SK-N-SH (cell line): ENCODE results near the gene MFSD12. TPM values are rescaled to one million over a fixed set of nuclear protein-coding genes. Genes with fewer than 3 reads are reported as not detected.

Experiments used
- CTCF ChIA-PET: fragments of 300-600, 350-600 bp; formaldehyde crosslinking; extraction: SDS; loops from one replicate; lab custom pipeline; 2021; lab: Yijun Ruan, JAX
- POLR2A ChIA-PET: fragments of 350-600 bp; sonication (Branson Sonifier 250); formaldehyde crosslinking; extraction: SDS; loops from one replicate; lab custom pipeline; 2020; ENCODE audit warnings: antibody characterized with exemption, inconsistent platforms; lab: Yijun Ruan, JAX
- DNase-seq: peaks from one replicate; pipeline ENCODE4 v3.0.0; 2012
- H2AFZ ChIP-seq: fragments of 200-600 bp; sonication (generic); 2 replicates; pipeline ENCODE4 v1.8.1; 2016; ENCODE audit warnings: antibody characterized with exemption, mild to moderate bottlenecking, low read depth
- H3F3A ChIP-seq: fragments of 200-600 bp; sonication (generic); replicated peaks from 2 replicates; pipeline ENCODE3; 2016; ENCODE audit warnings: antibody characterized with exemption, mild to moderate bottlenecking; ENCODE audit not compliant: insufficient read depth
- H3K27ac ChIP-seq, 2 experiments: fragments of 200-500 bp in 1 of 2; fragments of 200-600 bp in 1 of 2; sonication (Bioruptor generic) in 1 of 2; sonication (generic), shearing (Covaris generic) in 1 of 2; 2 replicates each; pipeline versions ENCODE4 v1.5.1 to v1.6.1; 2014 to 2016; ENCODE audit warnings: low read depth in 2 of 2, inconsistent platforms in 1 of 2, low read length in 1 of 2, mild to moderate bottlenecking in 1 of 2, mixed read lengths in 1 of 2
- H3K27me3 ChIP-seq: fragments of 200-600 bp; sonication (generic), shearing (Covaris generic); 2 replicates; pipeline ENCODE4 v1.6.1; 2016; ENCODE audit warnings: mixed run types; ENCODE audit not compliant: insufficient read depth
- H3K36me3 ChIP-seq, 2 experiments: fragments of 200-500 bp in 1 of 2; fragments of 200-600 bp in 1 of 2; sonication (Bioruptor generic) in 1 of 2; sonication (generic) in 1 of 2; replicated peaks in 1 of 2; 2 replicates each; pipeline versions ENCODE3 to v1.5.1; 2014 to 2016; ENCODE audit warnings: low read length in 1 of 2, mild to moderate bottlenecking in 1 of 2; ENCODE audit not compliant: insufficient read depth in 2 of 2, control insufficient read depth in 1 of 2
- H3K4me1 ChIP-seq, 2 experiments: fragments of 200-500 bp in 1 of 2; fragments of 200-600 bp in 1 of 2; sonication (Bioruptor generic) in 1 of 2; sonication (generic), shearing (Covaris generic) in 1 of 2; 2 replicates each; pipeline versions ENCODE4 v1.5.1 to v1.6.1; 2014 to 2016; ENCODE audit warnings: low read depth in 1 of 2, low read length in 1 of 2, mixed run types in 1 of 2; ENCODE audit not compliant: insufficient read depth in 2 of 2, control insufficient read depth in 1 of 2
- H3K4me2 ChIP-seq: fragments of 200-600 bp; sonication (generic), shearing (Covaris generic); 2 replicates; pipeline ENCODE4 v1.6.1; 2017; ENCODE audit warnings: mixed run types
- H3K4me3 ChIP-seq, 2 experiments: fragments of 200-500 bp in 1 of 2; fragments of 200-600 bp in 1 of 2; sonication (Bioruptor generic) in 1 of 2; sonication (generic), shearing (Covaris generic) in 1 of 2; 2 replicates each; pipeline versions ENCODE4 v1.5.1 to v1.8.1; 2014 to 2016; ENCODE audit warnings: low read depth in 2 of 2, inconsistent platforms in 1 of 2, low read length in 1 of 2, mild to moderate bottlenecking in 1 of 2, mixed read lengths in 1 of 2, moderate library complexity in 1 of 2
- H3K79me2 ChIP-seq: fragments of 200-600 bp; sonication (generic); 2 replicates; pipeline ENCODE4 v1.8.1; 2017; ENCODE audit warnings: mild to moderate bottlenecking; ENCODE audit not compliant: insufficient read depth
- H3K9ac ChIP-seq: fragments of 200-600 bp; sonication (generic); 2 replicates; pipeline ENCODE4 v1.6.1; 2017; ENCODE audit warnings: mixed run types
- H3K9me2 ChIP-seq: fragments of 200-600 bp; sonication (generic); 2 replicates; pipeline ENCODE4 v1.6.1; 2017; ENCODE audit warnings: mixed run types
- H3K9me3 ChIP-seq: fragments of 200-600 bp; sonication (generic); 2 replicates; pipeline ENCODE4 v1.6.1; 2017; ENCODE audit warnings: mixed run types, mild to moderate bottlenecking, moderate library complexity
- H4K20me1 ChIP-seq: fragments of 200-600 bp; sonication (generic); 2 replicates; pipeline ENCODE4 v1.6.1; 2017; ENCODE audit warnings: mild to moderate bottlenecking, mixed run types; ENCODE audit not compliant: insufficient read depth
- EP300 ChIP-seq, 2 experiments: IDR thresholded peaks; 2 replicates each; pipeline versions ENCODE4 v1.4.0 to v1.6.1; 2012; ENCODE audit warnings: borderline replicate concordance in 1 of 2, low read depth in 1 of 2, low read length in 1 of 2
- FOSL2 ChIP-seq: IDR thresholded peaks from 2 replicates; pipeline ENCODE4 v1.4.0; 2012; ENCODE audit warnings: low read depth, mild to moderate bottlenecking, moderate library complexity, borderline replicate concordance
- GATA2 ChIP-seq: sonication (generic); formaldehyde crosslinking; IDR thresholded peaks from 2 replicates; pipeline ENCODE4 v1.5.0; 2020; ENCODE audit warnings: mild to moderate bottlenecking, missing genetic modification reagents
- JUND ChIP-seq: IDR thresholded peaks from 2 replicates; pipeline ENCODE4 v1.4.0; 2012
- MXI1 ChIP-seq: IDR thresholded peaks from 2 replicates; pipeline ENCODE4 v1.6.1; 2012; ENCODE audit warnings: mild to moderate bottlenecking, low read depth, low read length, improper control_type of control experiment
- POLR2AphosphoS5 ChIP-seq: IDR thresholded peaks from 2 replicates; pipeline ENCODE4 v1.6.1; 2012; ENCODE audit warnings: low read depth, low read length
- RFX5 ChIP-seq: IDR thresholded peaks from 2 replicates; pipeline ENCODE4 v1.6.1; 2012; ENCODE audit warnings: mild to moderate bottlenecking, improper control_type of control experiment, low read length
- RXRA ChIP-seq: IDR thresholded peaks from 2 replicates; pipeline ENCODE4 v1.4.0; 2012; ENCODE audit warnings: low read depth, mild to moderate bottlenecking, borderline replicate concordance
- USF1 ChIP-seq: IDR thresholded peaks from 2 replicates; pipeline ENCODE4 v1.4.0; 2012; ENCODE audit warnings: low read depth, borderline replicate concordance
- WGBS: methylation state at CpG from one replicate; pipeline ENCODE4 v1.1.6; 2017; ENCODE audit warnings: low lambda C conversion rate; 5-methylcytosine and 5-hydroxymethylcytosine counted together
- polyA plus RNA-seq, 3 experiments: library from polyadenylated mRNA; depleted of rRNA; stranded (reverse); fragments of >200 nt; gene quantifications; 2 replicates each; pipeline ENCODE4 v1.2.3, GENCODE V29; 2012
- TF ChIP-seq, protein P1 (sequence below): fragments of 150-350 bp; IDR thresholded peaks from 2 replicates; pipeline ENCODE4 v1.6.1; 2016; ENCODE audit warnings: mild to moderate bottlenecking, low read depth, low read length
- TF ChIP-seq, protein P2 (sequence below): IDR thresholded peaks from 2 replicates; pipeline ENCODE4 v1.4.0; 2012; ENCODE audit warnings: low read depth, borderline replicate concordance

The MFSD12 gene
- polyA plus RNA-seq, 1 of the 3 experiments (the other 2 are of a cell fraction), result 53.3 TPM

GRCh38 chr19:3606690-3607289 is 49.4 kb upstream of the MFSD12 start, which contains the start of gene TBXA2R:
TSS of gene TBXA2R (minus strand) at chr19:3606875. CDS start at chr19:3600634, 6,241 bp downstream.
- peak; percentile 96 for DNase-seq
- H3K4me1 ChIP-seq, result peaks cover 8 to 14% of the 10 kb centered on the region in 2 experiments; a peak in 1 of 4 replicates
- H3K9me2 ChIP-seq, result no peaks in the 10 kb centered on the region
- H3K4me3 ChIP-seq, result peak within 1 kb of the TSS; percentile 52 to 73
- peak within 1 kb of the TSS; percentile 33 to 36; a peak in 3 of 4 replicates for H3K27ac ChIP-seq
- H4K20me1 ChIP-seq, result no peaks in the 10 kb centered on the region
- H2AFZ ChIP-seq, result peak within 1 kb of the TSS; percentile 82; the same call in 1 of the 2 replicates
- H3K27me3 ChIP-seq, result no peaks in the 10 kb centered on the region
- no peak for TF ChIP-seq FOSL2
- TF ChIP-seq RFX5, result no peak
- TF ChIP-seq MXI1, result peak; percentile 21; the same call in 1 of the 2 replicates
- peaks cover 0 to 12% of the 10 kb centered on the region in 2 experiments for H3K36me3 ChIP-seq
- 9% methylated on average over 16 of the region's 46 CpGs for WGBS
- peak within 1 kb of the TSS; percentile 73 for H3K9ac ChIP-seq
- no peaks in the 10 kb centered on the region for H3F3A ChIP-seq
- peak within 1 kb of the TSS; percentile 99 for H3K4me2 ChIP-seq
- POLR2A ChIA-PET, result no interaction called here
- CTCF ChIA-PET, result interaction anchor here (0.6 to 1.1 kb wide), 3 partner anchors 22 to 335 kb away, joined by 3 to 5 read pairs (median 3); partner anchors contain the start of gene GIPC3
- no peaks in the 10 kb centered on the region for H3K79me2 ChIP-seq
- H3K9me3 ChIP-seq, result no peaks in the 10 kb centered on the region

- no peak for TF ChIP-seq GATA2 (CRISPR knock-in tag)
- no peak for TF ChIP-seq FOSL2
- TF ChIP-seq POLR2AphosphoS5, result no peak
- TF ChIP-seq RFX5, result no peak
- TF ChIP-seq JUND, result no peak
- no peak for TF ChIP-seq EP300 (IDR thresholded peaks at IDR 0.05; ENCODE audit: borderline replicate concordance in 1 of 2, low read depth in 1 of 2, low read length in 1 of 2)
- TF ChIP-seq RXRA, result no peak
- no peak for TF ChIP-seq USF1
- TF ChIP-seq, protein P1, sequence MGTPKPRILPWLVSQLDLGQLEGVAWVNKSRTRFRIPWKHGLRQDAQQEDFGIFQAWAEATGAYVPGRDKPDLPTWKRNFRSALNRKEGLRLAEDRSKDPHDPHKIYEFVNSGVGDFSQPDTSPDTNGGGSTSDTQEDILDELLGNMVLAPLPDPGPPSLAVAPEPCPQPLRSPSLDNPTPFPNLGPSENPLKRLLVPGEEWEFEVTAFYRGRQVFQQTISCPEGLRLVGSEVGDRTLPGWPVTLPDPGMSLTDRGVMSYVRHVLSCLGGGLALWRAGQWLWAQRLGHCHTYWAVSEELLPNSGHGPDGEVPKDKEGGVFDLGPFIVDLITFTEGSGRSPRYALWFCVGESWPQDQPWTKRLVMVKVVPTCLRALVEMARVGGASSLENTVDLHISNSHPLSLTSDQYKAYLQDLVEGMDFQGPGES, result no peak
- TF ChIP-seq, protein P2, sequence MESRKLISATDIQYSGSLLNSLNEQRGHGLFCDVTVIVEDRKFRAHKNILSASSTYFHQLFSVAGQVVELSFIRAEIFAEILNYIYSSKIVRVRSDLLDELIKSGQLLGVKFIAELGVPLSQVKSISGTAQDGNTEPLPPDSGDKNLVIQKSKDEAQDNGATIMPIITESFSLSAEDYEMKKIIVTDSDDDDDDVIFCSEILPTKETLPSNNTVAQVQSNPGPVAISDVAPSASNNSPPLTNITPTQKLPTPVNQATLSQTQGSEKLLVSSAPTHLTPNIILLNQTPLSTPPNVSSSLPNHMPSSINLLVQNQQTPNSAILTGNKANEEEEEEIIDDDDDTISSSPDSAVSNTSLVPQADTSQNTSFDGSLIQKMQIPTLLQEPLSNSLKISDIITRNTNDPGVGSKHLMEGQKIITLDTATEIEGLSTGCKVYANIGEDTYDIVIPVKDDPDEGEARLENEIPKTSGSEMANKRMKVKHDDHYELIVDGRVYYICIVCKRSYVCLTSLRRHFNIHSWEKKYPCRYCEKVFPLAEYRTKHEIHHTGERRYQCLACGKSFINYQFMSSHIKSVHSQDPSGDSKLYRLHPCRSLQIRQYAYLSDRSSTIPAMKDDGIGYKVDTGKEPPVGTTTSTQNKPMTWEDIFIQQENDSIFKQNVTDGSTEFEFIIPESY, result no peak
- H3K9me3 ChIP-seq, result no peaks in the 10 kb centered on the region
- H3K4me1 ChIP-seq, result peaks cover 8 to 14% of the 10 kb centered on the region in 2 experiments; a peak in 1 of 4 replicates
- peak overlapping the region; percentile 73 for H3K9ac ChIP-seq
- H3F3A ChIP-seq, result no peaks in the 10 kb centered on the region
- H3K79me2 ChIP-seq, result no peaks in the 10 kb centered on the region
- H3K27ac ChIP-seq, result peak overlapping the region in 1 of 2 experiments; percentile 36; a peak in 1 of 4 replicates
- no peaks in the 10 kb centered on the region for H3K9me2 ChIP-seq
- peak overlapping the region; percentile 99 for H3K4me2 ChIP-seq
- no peaks in the 10 kb centered on the region for H4K20me1 ChIP-seq
- WGBS, result 0% methylated on average over 6 of the region's 35 CpGs
- H3K27me3 ChIP-seq, result no peaks in the 10 kb centered on the region
- peak overlapping the region; percentile 52 to 73 for H3K4me3 ChIP-seq
- POLR2A ChIA-PET, result no interaction called here
- peaks cover 0 to 6% of the 10 kb centered on the region in 2 experiments for H3K36me3 ChIP-seq
- CTCF ChIA-PET, result interaction anchor here (1.0 kb wide), 1 partner anchor 61 kb away, joined by 3 read pairs; no protein-coding TSS in a partner anchor
- peak overlapping the region; percentile 82; the same call in 1 of the 2 replicates for H2AFZ ChIP-seq
- peak; percentile 78 for DNase-seq
These were observed 48.8 kb upstream of the MFSD12 start for GRCh38 chr19:3606174-3606689.
